Adrenal gland (tissue), 12 donors: Measurements from ENCODE around the gene MOB1A. TPM values are rescaled to one million over a fixed set of nuclear protein-coding genes. Genes with fewer than 3 reads are reported as not detected.

ENCODE experiments used
- DNase-seq, 7 donors: peaks; one replicate each; pipeline ENCODE4 v3.0.0-alpha.2; 2019 to 2020
- H3K27ac ChIP-seq, 5 donors: fragments of 200-600 bp; sonication (generic) in 4 of 5; 1 replicate in 3 of 5; 2 replicates in 2 of 5; pipeline versions ENCODE4 v1.5.1 to v1.8.0; 2016 to 2020; ENCODE audit warnings: mild to moderate bottlenecking in 1 of 5
- H3K27me3 ChIP-seq: fragments of 200-600 bp; 2 replicates; pipeline ENCODE4 v1.8.0; 2021
- H3K36me3 ChIP-seq, 2 donors: fragments of 200-600 bp; replicated peaks in 1 of 2; 1 replicate in 1 of 2; 2 replicates in 1 of 2; pipeline versions ENCODE4 v1.5.1 to v1.8.0; 2018 to 2022
- H3K4me1 ChIP-seq, 2 donors: fragments of 200-600 bp; replicated peaks in 1 of 2; 1 replicate in 1 of 2; 2 replicates in 1 of 2; pipeline versions ENCODE4 v1.5.1 to v1.8.0; 2018 to 2021
- H3K4me3 ChIP-seq, 4 donors: fragments of 200-600 bp; sonication (generic) in 3 of 4; one replicate each; pipeline ENCODE4 v1.5.1; 2016 to 2018
- H3K9me3 ChIP-seq, 3 donors: fragments of 200-600 bp; sonication (generic) in 1 of 3; replicated peaks in 1 of 3; 1 replicate in 2 of 3; 2 replicates in 1 of 3; pipeline versions ENCODE4 v1.5.1 to v1.8.0; 2016 to 2021
- POLR2A ChIP-seq, 2 donors: fragments of 450-650 bp; IDR thresholded peaks; one replicate each; pipeline ENCODE4 v1.6.1; 2017; ENCODE audit warnings: antibody characterized with exemption in 2 of 2, mild to moderate bottlenecking in 2 of 2, moderate library complexity in 1 of 2
- WGBS, 4 donors: extraction: QIAGEN DNeasy Blood & Tissue Kit in 2 of 4; methylation state at CpG; one replicate each; pipeline versions ENCODE4 v1.1.5 to v1.1.7; 2013 to 2017; 5-methylcytosine and 5-hydroxymethylcytosine counted together
- intact Hi-C, 2 donors: fragments of 100-400 bp; cut with DNase I; formaldehyde crosslinking; loops; one replicate each; pipeline versions ENCODE4 v1.14.1 to v1.15.0; 2022 to 2023
- polyA plus RNA-seq, 3 donors: library from polyadenylated mRNA; stranded (reverse); fragments of 200-250 nt in 2 of 3; fragments of 350-450 nt in 1 of 3; fragmentation: Illumina TruSeq in 1 of 3; extraction: RNeasy Lipid Tissue Mini Kit (QIAGEN cat#74804) in 1 of 3; gene quantifications; one replicate each; pipeline ENCODE4 v1.2.3, GENCODE V29; 2013 to 2014
- total RNA-seq, 9 donors: library from RNA; depleted of rRNA in 4 of 9; stranded (reverse); fragments of >200 nt in 4 of 9; fragments of 120-200 nt in 1 of 9; fragmentation: NEBNext Ultra II Directional in 1 of 9; extraction: Animal tissue kit (Norgen Biotek cat#: 25700) in 1 of 9; gene quantifications; one replicate each; pipeline versions ENCODE4 v1.1.0 to v1.2.4, GENCODE V29; 2013 to 2023
- TF ChIP-seq, protein P1 (sequence below), 6 experiments: fragments of 450-650 bp in 4 of 6; fragments of 200-600 bp in 2 of 6; sonication (generic) in 1 of 6; IDR thresholded peaks; 1 replicate in 5 of 6; 2 replicates in 1 of 6; pipeline versions ENCODE4 v1.5.1 to v1.8.0; 2016 to 2021; ENCODE audit warnings: antibody characterized with exemption in 6 of 6, mild to moderate bottlenecking in 2 of 6, moderate library complexity in 1 of 6
- donor health status: healthy with polysubstance abuse.
- donor health status: Bipolar disorder and iron deficiency.
- donor health status: DM: yes; HTN: yes; CAD: no.
- donor health status: DM: no; HTN: no; CAD: no.
- donor health status: DM: no; HTN: no; CAD: no.
- donor health status: DM: yes; HTN: yes; CAD: no.

The MOB1A gene
- total and polyA plus RNA-seq, 12 donors, result 15.9 to 103 (median 74.7) TPM

- WGBS, 4 donors, result 88 to 97% (median 92%) methylated on average over 5 of the region's 5 CpGs
- intact Hi-C loops, result loop anchor here in 1 of 2 donors (10.0 kb wide), 1 partner anchor 324 kb away; the partner anchor contains the start of gene STAMBP
- TF ChIP-seq, protein P1, sequence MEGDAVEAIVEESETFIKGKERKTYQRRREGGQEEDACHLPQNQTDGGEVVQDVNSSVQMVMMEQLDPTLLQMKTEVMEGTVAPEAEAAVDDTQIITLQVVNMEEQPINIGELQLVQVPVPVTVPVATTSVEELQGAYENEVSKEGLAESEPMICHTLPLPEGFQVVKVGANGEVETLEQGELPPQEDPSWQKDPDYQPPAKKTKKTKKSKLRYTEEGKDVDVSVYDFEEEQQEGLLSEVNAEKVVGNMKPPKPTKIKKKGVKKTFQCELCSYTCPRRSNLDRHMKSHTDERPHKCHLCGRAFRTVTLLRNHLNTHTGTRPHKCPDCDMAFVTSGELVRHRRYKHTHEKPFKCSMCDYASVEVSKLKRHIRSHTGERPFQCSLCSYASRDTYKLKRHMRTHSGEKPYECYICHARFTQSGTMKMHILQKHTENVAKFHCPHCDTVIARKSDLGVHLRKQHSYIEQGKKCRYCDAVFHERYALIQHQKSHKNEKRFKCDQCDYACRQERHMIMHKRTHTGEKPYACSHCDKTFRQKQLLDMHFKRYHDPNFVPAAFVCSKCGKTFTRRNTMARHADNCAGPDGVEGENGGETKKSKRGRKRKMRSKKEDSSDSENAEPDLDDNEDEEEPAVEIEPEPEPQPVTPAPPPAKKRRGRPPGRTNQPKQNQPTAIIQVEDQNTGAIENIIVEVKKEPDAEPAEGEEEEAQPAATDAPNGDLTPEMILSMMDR (IDR thresholded peaks at IDR 0.05), result no peak
- no peak for TF ChIP-seq POLR2A (IDR thresholded peaks at IDR 0.05)
- Histone ChIP-seq H3K36me3 (peaks cover 0 to 10% of the 10 kb centered on the region in 2 donors), H3K27me3 (no peaks in the 10 kb centered on the region), H3K4me3 (no peak overlapping the region), H3K27ac (no peak overlapping the region), H3K9me3 (no peaks in the 10 kb centered on the region), H3K4me1 (peaks cover 3 to 19% of the 10 kb centered on the region in 2 donors)
- DNase-seq, result no peak
Measured at GRCh38 chr2:74149247-74149525, 29.5 kb downstream of the MOB1A start.

- Histone ChIP-seq H3K27ac (peak overlapping the region in 3 of 5 donors; percentile 54 to 77 (median 60)), H3K27me3 (no peaks in the 10 kb centered on the region), H3K9me3 (no peaks in the 10 kb centered on the region), H3K4me1 (peaks cover 3 to 19% of the 10 kb centered on the region in 2 donors), H3K4me3 (peak overlapping the region in 3 of 4 donors; percentile 32 to 80 (median 47)), H3K36me3 (peaks cover 0 to 6% of the 10 kb centered on the region in 2 donors)
- DNase-seq, result peak in 1 of 7 donors; percentile 7
- 45 to 56% (median 54%) methylated on average over 16 of the region's 16 CpGs for WGBS, 4 donors
- intact Hi-C loops, result loop anchor here in 1 of 2 donors (10.0 kb wide), 1 partner anchor 324 kb away; the partner anchor contains the start of gene STAMBP
- TF ChIP-seq POLR2A (IDR thresholded peaks at IDR 0.05), result no peak
- TF ChIP-seq, protein P1 (IDR thresholded peaks at IDR 0.05), result no peak
Measured at GRCh38 chr2:74148457-74149246, 30.0 kb downstream of the MOB1A start.

- WGBS, 4 donors, result 1 to 6% (median 2%) methylated on average over 14 to 67 of the region's 67 CpGs
- intact Hi-C loops, result loop anchor here in 1 of 2 donors (10.0 kb wide), 1 partner anchor 323 kb away; the partner anchor contains the start of gene STAMBP
- peaks cover 3 to 19% of the 10 kb centered on the region in 2 donors for H3K4me1 ChIP-seq
- DNase-seq, result peak; percentile 86 to 93 (median 88)
- peak within 1 kb of the TSS; percentile 32 to 80 (median 46) for H3K4me3 ChIP-seq
- H3K27me3 ChIP-seq, result no peaks in the 10 kb centered on the region
- H3K36me3 ChIP-seq, result peaks cover 0 to 4% of the 10 kb centered on the region in 2 donors
- peak within 1 kb of the TSS in 4 of 5 donors; percentile 27 to 77 (median 57) for H3K27ac ChIP-seq
- TF ChIP-seq POLR2A (IDR thresholded peaks at IDR 0.05), result peak in 1 of 2 donors; percentile 46
- TF ChIP-seq, protein P1 (IDR thresholded peaks at IDR 0.05), result peak in 3 of 6 experiments; percentile 62 to 64 (median 64)
- H3K9me3 ChIP-seq, result no peaks in the 10 kb centered on the region
Measured at GRCh38 chr2:74147727-74148456, 30.8 kb downstream of the MOB1A start, which contains the start of gene BOLA3. BOLA3 (minus strand) TSS chr2:74147912; CDS start chr2:74147874, 38 bp downstream.
